Measurements from ENCODE around the gene KCND3.

DNA sequence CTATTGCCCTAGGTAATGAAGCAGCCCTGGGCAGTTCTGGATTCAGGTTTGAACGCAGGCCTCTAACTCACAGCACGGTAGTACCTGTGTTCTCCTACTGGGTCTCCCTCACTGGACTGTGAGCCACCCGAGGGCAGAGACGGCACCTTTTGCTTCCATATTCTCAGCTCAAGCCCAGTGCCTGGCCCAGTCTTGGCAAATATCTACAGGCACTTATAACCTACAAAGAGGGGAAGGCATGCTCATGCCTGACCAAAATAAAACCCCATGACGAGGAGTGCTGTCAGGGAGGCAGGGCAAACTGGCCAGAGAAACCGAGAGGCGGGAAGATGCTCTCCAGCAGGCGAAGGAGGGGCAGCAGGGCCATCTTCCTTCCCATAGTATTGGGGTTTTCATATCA, 142.6 kb downstream of the KCND3 start:
- TF ChIP-seq, protein P1, sequence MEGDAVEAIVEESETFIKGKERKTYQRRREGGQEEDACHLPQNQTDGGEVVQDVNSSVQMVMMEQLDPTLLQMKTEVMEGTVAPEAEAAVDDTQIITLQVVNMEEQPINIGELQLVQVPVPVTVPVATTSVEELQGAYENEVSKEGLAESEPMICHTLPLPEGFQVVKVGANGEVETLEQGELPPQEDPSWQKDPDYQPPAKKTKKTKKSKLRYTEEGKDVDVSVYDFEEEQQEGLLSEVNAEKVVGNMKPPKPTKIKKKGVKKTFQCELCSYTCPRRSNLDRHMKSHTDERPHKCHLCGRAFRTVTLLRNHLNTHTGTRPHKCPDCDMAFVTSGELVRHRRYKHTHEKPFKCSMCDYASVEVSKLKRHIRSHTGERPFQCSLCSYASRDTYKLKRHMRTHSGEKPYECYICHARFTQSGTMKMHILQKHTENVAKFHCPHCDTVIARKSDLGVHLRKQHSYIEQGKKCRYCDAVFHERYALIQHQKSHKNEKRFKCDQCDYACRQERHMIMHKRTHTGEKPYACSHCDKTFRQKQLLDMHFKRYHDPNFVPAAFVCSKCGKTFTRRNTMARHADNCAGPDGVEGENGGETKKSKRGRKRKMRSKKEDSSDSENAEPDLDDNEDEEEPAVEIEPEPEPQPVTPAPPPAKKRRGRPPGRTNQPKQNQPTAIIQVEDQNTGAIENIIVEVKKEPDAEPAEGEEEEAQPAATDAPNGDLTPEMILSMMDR (IDR thresholded peaks at IDR 0.05; ENCODE audit: low read depth, low read length, missing input control) = no peak
- no peak for TF ChIP-seq SP1 (IDR thresholded peaks at IDR 0.05)
- TF ChIP-seq GABPA (IDR thresholded peaks at IDR 0.05 in 1 of 2, conservative IDR thresholded peaks at IDR 0.05 in 1 of 2) = no peak
